Measurements from ENCODE around the gene HLA-DRB1.

Gene HLA-DRB1

DNA sequence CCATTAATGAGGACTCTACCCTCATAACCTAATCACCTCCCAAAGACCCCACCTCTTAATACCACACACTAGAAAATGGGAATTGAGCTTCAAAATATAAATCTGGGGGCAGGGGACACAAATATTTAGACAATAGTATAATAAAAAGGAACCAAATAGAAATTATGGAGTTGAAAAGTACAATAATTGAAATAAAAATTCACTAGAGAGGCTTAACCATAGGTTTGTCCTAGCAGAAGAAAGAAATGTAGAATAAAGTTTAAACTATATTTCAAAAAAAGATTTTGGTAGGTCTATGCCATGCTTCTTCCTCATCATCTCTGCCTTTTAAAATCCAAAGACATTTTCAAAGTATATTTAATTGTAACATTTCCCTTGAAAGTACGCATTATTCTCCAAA is 28.1 kb upstream of the HLA-DRB1 start:
- H3K9me3 ChIP-seq (ENCODE audit: control insufficient read depth, insufficient read depth, low read length), result no peaks in the 10 kb centered on the region
- peaks cover 6% of the 10 kb centered on the region; the same call in 1 of the 2 replicates for H3K4me1 ChIP-seq (ENCODE audit: insufficient read depth, low read length)
- H3K9ac ChIP-seq (ENCODE audit: low read depth, low read length), result no peak overlapping the region
- no peaks in the 10 kb centered on the region for H3K36me3 ChIP-seq (ENCODE audit: insufficient read depth, low read length)

DNA sequence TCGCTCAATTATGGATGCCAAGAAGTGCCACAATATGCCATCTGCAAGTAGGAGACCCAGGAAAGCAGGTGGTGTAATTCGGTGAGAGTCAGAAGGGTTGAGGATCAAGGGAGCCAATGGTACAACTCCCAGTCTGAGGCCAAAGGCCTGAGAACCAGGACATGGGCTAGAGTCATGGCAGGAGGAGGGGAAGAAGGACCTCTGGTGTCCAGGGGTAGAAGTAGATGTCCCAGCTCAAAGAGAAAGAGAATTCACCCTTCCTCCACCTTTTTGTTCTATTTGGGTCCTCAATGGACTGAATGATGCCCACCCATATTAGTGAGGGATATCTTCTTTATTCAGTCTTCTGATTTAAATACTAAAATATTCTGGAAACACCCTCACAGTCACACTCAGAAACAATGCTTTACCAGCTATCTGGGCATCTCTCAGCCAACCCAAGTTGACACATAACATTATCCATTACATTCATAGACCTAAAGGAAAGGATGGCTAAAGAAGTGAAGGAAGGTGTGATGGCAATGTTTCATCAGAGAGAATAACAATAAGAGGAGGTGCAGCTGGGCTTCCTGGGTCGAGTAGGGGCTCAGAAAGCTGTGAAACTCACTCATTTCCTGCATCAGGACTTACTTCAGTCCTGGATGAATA is 26.4 kb upstream of the HLA-DRB1 start:
- Histone ChIP-seq H3K9me3 (ENCODE audit: control insufficient read depth, insufficient read depth, low read length) (no peaks in the 10 kb centered on the region), H3K9ac (ENCODE audit: low read depth, low read length) (no peak overlapping the region), H3K36me3 (ENCODE audit: insufficient read depth, low read length) (no peaks in the 10 kb centered on the region), H3K4me1 (ENCODE audit: insufficient read depth, low read length) (peaks cover 6% of the 10 kb centered on the region; the same call in 1 of the 2 replicates)

DNA sequence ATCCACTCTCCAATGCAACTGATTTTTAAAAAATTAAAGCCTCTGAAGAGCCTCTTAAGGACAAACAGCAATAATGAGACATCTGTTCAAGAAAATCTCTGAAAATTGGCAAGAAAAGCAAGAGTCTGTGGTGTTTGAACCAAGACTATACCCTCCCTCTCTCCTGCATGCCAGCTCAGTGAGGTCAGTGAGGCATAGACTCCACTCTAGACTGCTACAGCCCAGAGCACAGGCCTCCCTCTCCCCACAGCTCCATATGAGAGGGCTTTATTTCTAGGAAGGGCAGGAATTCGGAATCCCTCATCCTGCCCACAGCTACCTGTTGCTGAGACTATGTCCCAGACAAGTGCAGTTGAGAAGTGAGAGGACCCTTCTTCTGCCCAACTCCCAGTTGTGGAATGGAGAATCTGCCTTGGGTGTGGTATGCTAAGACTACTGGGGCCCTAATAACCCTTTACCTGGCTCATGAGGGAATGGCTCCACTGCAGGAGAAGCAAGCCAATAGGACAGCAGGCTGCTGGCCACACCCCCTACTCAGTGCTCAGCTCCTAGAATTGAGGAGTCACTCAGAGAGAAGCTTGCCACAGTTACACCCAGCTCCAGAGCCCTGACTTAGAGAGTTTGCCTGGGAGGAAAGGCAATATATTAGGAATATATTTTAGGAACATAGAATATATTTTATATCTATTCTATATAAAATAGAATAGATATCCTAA is 24.9 kb upstream of the HLA-DRB1 start:
- Histone ChIP-seq H3K36me3 (ENCODE audit: insufficient read depth, low read length) (no peaks in the 10 kb centered on the region), H3K4me1 (ENCODE audit: insufficient read depth, low read length) (peaks cover 6% of the 10 kb centered on the region; the same call in 1 of the 2 replicates), H3K9ac (ENCODE audit: low read depth, low read length) (no peak overlapping the region), H3K9me3 (ENCODE audit: control insufficient read depth, insufficient read depth, low read length) (no peaks in the 10 kb centered on the region)

- Histone ChIP-seq H3K9me3 (ENCODE audit: control insufficient read depth, insufficient read depth, low read length) (no peaks in the 10 kb centered on the region), H3K36me3 (ENCODE audit: insufficient read depth, low read length) (no peaks in the 10 kb centered on the region), H3K4me1 (ENCODE audit: insufficient read depth, low read length) (peaks cover 6% of the 10 kb centered on the region; the same call in 1 of the 2 replicates), H3K9ac (ENCODE audit: low read depth, low read length) (no peak overlapping the region)
Measured at GRCh38 chr6:32613475-32613874, 23.8 kb upstream of the HLA-DRB1 start.

GRCh38 chr6:32610682-32611296 is 21.1 kb upstream of the HLA-DRB1 start:
- Histone ChIP-seq H3K9ac (ENCODE audit: low read depth, low read length) (no peak overlapping the region), H3K4me1 (ENCODE audit: insufficient read depth, low read length) (peaks cover 6% of the 10 kb centered on the region; the same call in 1 of the 2 replicates), H3K36me3 (ENCODE audit: insufficient read depth, low read length) (no peaks in the 10 kb centered on the region), H3K9me3 (ENCODE audit: control insufficient read depth, insufficient read depth, low read length) (no peaks in the 10 kb centered on the region)

DNA sequence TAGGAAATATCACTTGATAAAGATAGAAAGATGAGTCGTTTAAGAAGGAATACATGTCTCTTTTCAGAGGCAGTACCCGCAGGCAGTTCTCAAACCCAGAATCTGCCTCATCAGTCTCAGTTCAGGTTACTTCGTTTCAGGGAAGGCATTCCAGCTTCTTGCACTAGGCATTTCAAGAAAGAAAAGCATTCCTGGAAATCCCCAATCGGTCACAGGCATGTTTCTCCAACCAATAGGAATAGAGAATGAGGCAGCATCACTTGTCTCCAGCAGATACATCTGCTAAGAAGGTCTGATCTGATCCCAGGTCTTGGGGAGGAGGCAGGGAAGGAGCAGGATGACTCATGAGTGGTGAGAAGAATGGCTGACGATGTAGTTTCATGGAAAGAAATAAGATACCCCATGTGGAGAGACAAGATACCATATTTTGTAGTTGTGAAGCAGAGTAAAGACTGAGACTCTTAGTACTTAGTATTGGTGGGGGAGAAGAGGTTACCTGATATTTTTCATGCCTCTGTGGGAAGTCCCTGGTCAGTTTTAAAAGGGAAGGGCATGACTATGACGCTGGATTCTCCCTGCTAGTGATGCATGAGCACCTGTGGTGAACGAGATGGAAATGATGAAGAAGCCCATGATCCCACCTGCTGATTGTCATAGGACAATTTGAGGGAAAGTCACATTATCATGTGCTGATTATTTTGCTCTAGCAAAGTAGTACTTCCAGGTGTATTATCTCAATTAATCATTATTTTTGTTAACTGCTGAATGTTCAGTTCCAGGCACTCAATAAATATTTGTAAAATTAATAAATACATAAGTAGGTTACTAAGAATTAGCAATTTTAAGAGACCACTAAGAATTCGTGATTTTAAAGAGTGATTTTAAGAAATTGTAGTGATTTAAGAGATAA is 20.3 kb upstream of the HLA-DRB1 start:
- Histone ChIP-seq H3K36me3 (ENCODE audit: insufficient read depth, low read length) (no peaks in the 10 kb centered on the region), H3K9ac (ENCODE audit: low read depth, low read length) (peak overlapping the region; percentile 18; the same call in 1 of the 2 replicates), H3K9me3 (ENCODE audit: control insufficient read depth, insufficient read depth, low read length) (no peaks in the 10 kb centered on the region), H3K4me1 (ENCODE audit: insufficient read depth, low read length) (peaks cover 6% of the 10 kb centered on the region; the same call in 1 of the 2 replicates)

GRCh38 chr6:32609391-32609730 is 19.7 kb upstream of the HLA-DRB1 start:
- no peak overlapping the region for H3K9ac ChIP-seq (ENCODE audit: low read depth, low read length)
- H3K9me3 ChIP-seq (ENCODE audit: control insufficient read depth, insufficient read depth, low read length), result no peaks in the 10 kb centered on the region
- peaks cover 2% of the 10 kb centered on the region; the same call in 1 of the 2 replicates for H3K4me1 ChIP-seq (ENCODE audit: insufficient read depth, low read length)
- H3K36me3 ChIP-seq (ENCODE audit: insufficient read depth, low read length), result no peaks in the 10 kb centered on the region

- Histone ChIP-seq H3K9ac (ENCODE audit: low read depth, low read length) (no peak overlapping the region), H3K9me3 (ENCODE audit: control insufficient read depth, insufficient read depth, low read length) (no peaks in the 10 kb centered on the region), H3K4me1 (ENCODE audit: insufficient read depth, low read length) (no peaks in the 10 kb centered on the region)
Measured at GRCh38 chr6:32608362-32608761, 18.7 kb upstream of the HLA-DRB1 start.

GRCh38 chr6:32607988-32608298 is 18.3 kb upstream of the HLA-DRB1 start:
- Histone ChIP-seq H3K4me1 (ENCODE audit: insufficient read depth, low read length) (no peaks in the 10 kb centered on the region), H3K9me3 (ENCODE audit: control insufficient read depth, insufficient read depth, low read length) (no peaks in the 10 kb centered on the region), H3K36me3 (ENCODE audit: insufficient read depth, low read length) (no peaks in the 10 kb centered on the region), H3K9ac (ENCODE audit: low read depth, low read length) (no peak overlapping the region)

More at GRCh38 chr6:32608362-32608761, 18.7 kb upstream of the HLA-DRB1 start:
- no peaks in the 10 kb centered on the region for H3K36me3 ChIP-seq (ENCODE audit: insufficient read depth, low read length)

DNA sequence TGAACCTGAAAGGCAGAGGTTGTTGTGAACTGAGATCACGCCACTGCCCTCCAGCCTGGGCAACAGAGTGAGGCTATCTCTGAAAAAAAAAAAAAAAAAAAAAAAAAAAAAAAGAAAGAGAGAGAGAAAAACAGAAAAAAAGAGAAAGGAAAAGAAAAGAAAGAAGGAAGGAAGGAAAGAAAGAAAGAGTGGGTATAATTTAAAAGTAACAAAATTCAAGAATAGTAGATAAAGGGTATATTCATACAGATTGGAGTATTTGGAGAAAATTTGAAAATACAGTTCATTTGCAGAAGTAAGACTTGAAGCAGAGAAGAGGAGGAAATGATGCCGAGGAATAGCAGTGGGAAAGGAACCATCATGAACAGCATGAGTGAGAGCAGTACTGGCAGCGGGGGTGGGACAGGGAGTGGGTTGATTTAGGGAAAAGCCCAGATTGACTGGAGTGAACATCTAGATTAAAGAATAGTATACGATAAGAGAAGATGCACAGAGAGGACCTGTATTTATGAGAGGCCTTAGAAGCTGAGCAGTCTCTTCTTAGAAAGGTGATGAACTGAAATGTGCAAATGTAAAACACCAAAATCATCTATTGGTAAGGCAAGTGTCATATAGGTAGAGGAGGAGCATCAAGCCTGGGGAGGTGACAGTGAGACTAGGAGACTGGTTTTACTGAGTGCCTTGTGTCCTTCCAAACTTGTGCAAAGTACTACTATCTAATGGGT is 17.8 kb upstream of the HLA-DRB1 start:
- Histone ChIP-seq H3K9ac (ENCODE audit: low read depth, low read length) (no peak overlapping the region), H3K9me3 (ENCODE audit: control insufficient read depth, insufficient read depth, low read length) (no peaks in the 10 kb centered on the region), H3K36me3 (ENCODE audit: insufficient read depth, low read length) (no peaks in the 10 kb centered on the region), H3K4me1 (ENCODE audit: insufficient read depth, low read length) (no peaks in the 10 kb centered on the region)

DNA sequence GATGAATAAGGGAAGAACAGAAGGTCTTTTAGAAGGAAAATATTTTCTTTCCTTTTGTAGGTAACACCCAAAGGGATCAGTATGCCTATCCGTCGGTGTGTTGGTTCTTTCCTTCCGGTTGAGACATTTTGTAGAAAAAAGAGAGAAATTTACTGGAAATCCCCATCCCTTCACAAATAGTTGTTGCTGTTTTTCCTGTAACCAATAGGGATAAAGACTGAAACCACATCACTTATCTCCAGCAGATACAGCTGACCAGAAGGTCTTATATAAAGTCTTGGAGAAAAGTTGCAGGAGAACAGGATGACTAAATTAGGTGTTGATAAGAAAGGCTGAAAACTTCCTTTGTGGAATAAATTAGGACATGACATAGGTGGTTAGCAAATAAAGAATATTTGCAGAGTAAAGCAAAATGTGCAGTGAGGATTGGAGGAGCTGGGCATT is 14.8 kb upstream of the HLA-DRB1 start:
- H3K36me3 ChIP-seq (ENCODE audit: insufficient read depth, low read length), result no peaks in the 10 kb centered on the region
- H3K4me1 ChIP-seq (ENCODE audit: insufficient read depth, low read length), result no peaks in the 10 kb centered on the region
- H3K9me3 ChIP-seq (ENCODE audit: control insufficient read depth, insufficient read depth, low read length), result no peaks in the 10 kb centered on the region
- H3K9ac ChIP-seq (ENCODE audit: low read depth, low read length), result no peak overlapping the region

DNA sequence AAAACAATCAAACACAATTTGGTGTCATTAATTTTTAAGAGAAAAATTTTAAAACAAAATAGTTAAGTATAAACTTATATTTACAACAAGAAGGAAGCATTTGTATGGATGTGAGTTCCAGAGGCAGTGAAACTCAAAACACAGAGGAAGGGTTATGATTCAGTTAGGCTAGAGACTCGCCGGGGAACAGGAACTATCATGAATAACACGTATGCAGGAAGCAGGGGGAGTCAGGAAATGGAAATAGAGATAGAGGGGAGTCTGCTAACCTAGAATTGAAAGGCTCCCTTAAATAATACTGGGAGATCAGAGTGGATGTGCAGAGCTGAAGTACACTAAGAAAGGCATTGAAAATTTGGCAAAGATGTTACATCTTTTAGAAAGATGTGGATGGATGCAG is 14.2 kb upstream of the HLA-DRB1 start:
- Histone ChIP-seq H3K4me1 (ENCODE audit: insufficient read depth, low read length) (no peaks in the 10 kb centered on the region), H3K36me3 (ENCODE audit: insufficient read depth, low read length) (no peaks in the 10 kb centered on the region), H3K9me3 (ENCODE audit: control insufficient read depth, insufficient read depth, low read length) (no peaks in the 10 kb centered on the region), H3K9ac (ENCODE audit: low read depth, low read length) (no peak overlapping the region)

DNA sequence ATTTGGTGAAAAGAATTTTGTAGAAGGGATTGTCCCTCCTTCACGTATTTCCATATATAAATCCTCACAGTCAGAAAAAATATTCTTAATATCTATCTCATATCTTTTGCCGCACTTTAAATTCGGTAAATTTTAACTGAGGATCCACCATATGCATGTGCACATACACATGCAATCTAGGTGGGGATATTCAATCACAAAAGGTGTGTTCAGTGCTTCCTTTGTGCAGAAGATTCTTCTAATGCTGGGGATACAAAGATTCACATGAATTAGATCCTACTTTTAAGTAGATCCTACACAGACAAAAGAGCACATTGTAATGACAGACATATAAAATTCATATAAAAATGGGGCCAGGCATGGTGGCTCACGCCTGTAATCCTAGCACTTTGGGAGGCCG is 13.6 kb upstream of the HLA-DRB1 start:
- Histone ChIP-seq H3K9me3 (ENCODE audit: control insufficient read depth, insufficient read depth, low read length) (no peaks in the 10 kb centered on the region), H3K9ac (ENCODE audit: low read depth, low read length) (no peak overlapping the region), H3K36me3 (ENCODE audit: insufficient read depth, low read length) (no peaks in the 10 kb centered on the region), H3K4me1 (ENCODE audit: insufficient read depth, low read length) (no peaks in the 10 kb centered on the region)

DNA sequence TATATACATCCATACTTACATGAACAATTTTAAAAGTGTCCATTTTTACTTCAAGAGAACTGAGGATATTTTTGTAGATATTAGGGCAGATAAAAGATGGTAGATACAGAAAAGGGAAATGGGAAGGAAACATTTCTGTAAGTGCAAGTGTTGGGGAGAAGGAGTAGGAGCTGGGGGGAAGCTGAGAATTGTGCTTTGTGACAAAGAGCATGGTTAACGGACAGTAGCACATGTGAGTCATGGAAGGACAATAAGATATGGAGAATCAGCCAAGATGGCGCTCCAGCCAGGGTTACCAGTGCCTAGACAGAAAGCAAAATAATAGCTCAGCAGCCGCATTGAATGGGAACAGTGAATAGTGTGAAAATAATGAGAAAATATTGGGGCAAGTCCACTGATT is 12.7 kb upstream of the HLA-DRB1 start:
- H3K36me3 ChIP-seq (ENCODE audit: insufficient read depth, low read length), result no peaks in the 10 kb centered on the region
- H3K9me3 ChIP-seq (ENCODE audit: control insufficient read depth, insufficient read depth, low read length), result no peaks in the 10 kb centered on the region
- H3K9ac ChIP-seq (ENCODE audit: low read depth, low read length), result no peak overlapping the region
- H3K4me1 ChIP-seq (ENCODE audit: insufficient read depth, low read length), result no peaks in the 10 kb centered on the region

Measured in ES-I3 (cell line).